ENCODE data around the gene HELZ. TPM values are rescaled to one million over a fixed set of nuclear protein-coding genes. Genes with fewer than 3 reads are reported as not detected.

HELZ gene
- total RNA-seq, 6 donors from 2014 or later = 52.1 to 166 (median 60.8) TPM

Small RNA genes lying within 50 kb of the gene (small RNA-seq; reads per million reads assigned to genes)
- gene AC007448.1 = 0 reads per million in 4 donors
- gene RF00393 = 0 reads per million in 4 donors
- 0 reads per million in 4 donors for gene RNA5SP447

Other genes starting within 250 kb of the HELZ start
- under 1 TPM in 1 of 6 donors, not detected in 5; 0.61 TPM for gene CACNG1, start 200.6 kb downstream of the HELZ start, total RNA-seq
- 10 to 100 TPM; 11.9 to 36.9 (median 29.8) TPM for gene PSMD12, start 121.4 kb upstream of the HELZ start, total RNA-seq
- gene PITPNC1, start 132.1 kb upstream of the HELZ start, total RNA-seq = 10 to 100 TPM in 4 of 6 donors, 1 to 10 TPM in 2; 8.5 to 23.3 (median 13.7) TPM